ENCODE data around the gene STARD10. TPM values are rescaled to one million over a fixed set of nuclear protein-coding genes. Genes with fewer than 3 reads are reported as not detected.

STARD10 gene
- total and polyA plus RNA-seq, 2 of the 8 experiments (the other 6 are each of a cell fraction or from before 2014, with no cell fraction given): 23.7 to 35.7 TPM

- 78% methylated on average over 7 of the region's 7 CpGs; no CpG with 5 or more reads in 1 of the 2 experiments for WGBS, 2 experiments (ENCODE audit: extremely low coverage in 1 of 2, insufficient coverage in 1 of 2, insufficient read length in 1 of 2, insufficient replicate concordance in 2 of 2, low coverage in 1 of 2, low lambda C conversion rate in 2 of 2, missing lambda C conversion rate in 1 of 2)
- H4K91ac ChIP-seq (replicated peaks; ENCODE audit: insufficient read length, low read length): no peak overlapping the region
- no peaks in the 10 kb centered on the region; a peak in 1 of 8 replicates for H3K36me3 ChIP-seq (ENCODE audit: control insufficient read depth in 2 of 4, insufficient read depth in 4 of 4, low read length in 3 of 4)
- H3K4me2 ChIP-seq (ENCODE audit: insufficient read depth in 1 of 2, low read depth in 2 of 2, low read length in 2 of 2): no peak overlapping the region
- H3K4me3 ChIP-seq (ENCODE audit: extremely low read depth in 1 of 4, insufficient read depth in 2 of 4, low read depth in 3 of 4, low read length in 4 of 4): no peak overlapping the region
- H3K14ac ChIP-seq (ENCODE audit: insufficient read length): no peak overlapping the region
- peaks cover 0 to 18% (median 13%) of the 10 kb centered on the region in 4 experiments; a peak in 6 of 7 replicates for H3K27me3 ChIP-seq (replicated peaks in 1 of 4; ENCODE audit: control insufficient read depth in 3 of 4, extremely low read depth in 1 of 4, insufficient read depth in 3 of 4, low read length in 3 of 4)
- H3K4me1 ChIP-seq (replicated peaks in 1 of 4; ENCODE audit: control insufficient read depth in 3 of 4, insufficient read depth in 4 of 4, low read length in 3 of 4): peaks cover 0 to 16% (median 11%) of the 10 kb centered on the region in 4 experiments; a peak in 5 of 7 replicates
- no peaks in the 10 kb centered on the region for H3K79me2 ChIP-seq (ENCODE audit: control insufficient read depth in 1 of 2, insufficient read depth in 2 of 2, low read length in 2 of 2)
- H4K8ac ChIP-seq (ENCODE audit: extremely low read depth, insufficient read depth, low read length): no peak overlapping the region
- no peak overlapping the region for H3K4ac ChIP-seq (replicated peaks; ENCODE audit: insufficient read length, low read depth, low read length)
- no peak overlapping the region for H2BK120ac ChIP-seq (replicated peaks; ENCODE audit: low read depth, low read length)
- no peak overlapping the region for H4K5ac ChIP-seq (ENCODE audit: insufficient read length, low read depth, low read length)
- H2AK5ac ChIP-seq (ENCODE audit: low read depth, low read length): no peak overlapping the region
- H3K9me3 ChIP-seq (ENCODE audit: insufficient read depth in 2 of 2, low read depth in 1 of 2, low read length in 1 of 2): no peaks in the 10 kb centered on the region
- DNase-seq (ENCODE audit: low read depth in 1 of 2, low spot score in 2 of 2) (no peak), FAIRE-seq (no peak)
- ChIA-PET CTCF (ENCODE audit: partially characterized antibody) (interaction anchor here (0.7 to 2.3 kb wide), 6 partner anchors 9 to 361 kb away, joined by 3 to 6 read pairs (median 4); no protein-coding TSS in a partner anchor), POLR2A (ENCODE audit: partially characterized antibody) (interaction anchor here (1.2 to 4.3 kb wide), 2 partner anchors 11 to 13 kb away, joined by 3 to 13 read pairs; no protein-coding TSS in a partner anchor)
- no peak overlapping the region for H3K9ac ChIP-seq (replicated peaks in 1 of 4; ENCODE audit: extremely low read depth in 1 of 4, low read depth in 3 of 4, low read length in 3 of 4)
- H4K20me1 ChIP-seq (replicated peaks in 1 of 2; ENCODE audit: control insufficient read depth in 1 of 2, insufficient read depth in 2 of 2, low read length in 2 of 2): peaks cover 0 to 2% of the 10 kb centered on the region in 2 experiments
- no peak overlapping the region for H2BK5ac ChIP-seq (ENCODE audit: low read depth, low read length)
- no peak overlapping the region for H3K23ac ChIP-seq (ENCODE audit: insufficient read length)
- H3K18ac ChIP-seq (ENCODE audit: extremely low read depth, low read length): no peak overlapping the region
- no peak overlapping the region for H2BK20ac ChIP-seq (ENCODE audit: low read length)
- no peak overlapping the region for H3K27ac ChIP-seq (ENCODE audit: low read depth, low read length)
- no peak overlapping the region for H2AFZ ChIP-seq (ENCODE audit: low read length)
- H3K23me2 ChIP-seq (ENCODE audit: low read depth, low read length): peaks cover 13% of the 10 kb centered on the region
- no peak for TF ChIP-seq TAF1 (IDR thresholded peaks at IDR 0.05; ENCODE audit: low read depth, low read length)
- TF ChIP-seq CEBPB (IDR thresholded peaks at IDR 0.05; ENCODE audit: low read depth, low read length): no peak
- H2BK12ac ChIP-seq (ENCODE audit: low read depth, low read length): no peak overlapping the region
- H2BK15ac ChIP-seq (ENCODE audit: low read length): 0 out of 2 replicates have a peak overlapping the region, but pooled peaks have one; percentile 2
- H3K79me1 ChIP-seq (ENCODE audit: low read depth, low read length): no peaks in the 10 kb centered on the region
- no peak overlapping the region for H3K56ac ChIP-seq (replicated peaks; ENCODE audit: insufficient read length, low read depth, low read length)
Observed at GRCh38 chr11:72824020-72824419, 30.2 kb upstream of the STARD10 start.

All from H1 (cell line).